Sigmoid colon (tissue), 4 donors: ENCODE results near the gene LRP11.

Experiments
- EP300 ChIP-seq, 4 donors: sonication (generic); formaldehyde crosslinking; IDR thresholded peaks; one replicate each; pipeline ENCODE4 v1.6.1; 2017; ENCODE audit warnings: antibody characterized with exemption in 4 of 4
- POLR2AphosphoS5 ChIP-seq, 4 donors: sonication (generic); formaldehyde crosslinking; IDR thresholded peaks; one replicate each; pipeline ENCODE4 v1.6.1; 2017; ENCODE audit warnings: antibody characterized with exemption in 4 of 4
- TF ChIP-seq, protein P1 (sequence below), 4 experiments: fragments of 450-650 bp in 3 of 4; fragments of 200-600 bp in 1 of 4; IDR thresholded peaks; one replicate each; pipeline ENCODE4 v1.5.1; 2016 to 2019; ENCODE audit warnings: antibody characterized with exemption in 4 of 4, mild to moderate bottlenecking in 3 of 4, moderate library complexity in 2 of 4

DNA sequence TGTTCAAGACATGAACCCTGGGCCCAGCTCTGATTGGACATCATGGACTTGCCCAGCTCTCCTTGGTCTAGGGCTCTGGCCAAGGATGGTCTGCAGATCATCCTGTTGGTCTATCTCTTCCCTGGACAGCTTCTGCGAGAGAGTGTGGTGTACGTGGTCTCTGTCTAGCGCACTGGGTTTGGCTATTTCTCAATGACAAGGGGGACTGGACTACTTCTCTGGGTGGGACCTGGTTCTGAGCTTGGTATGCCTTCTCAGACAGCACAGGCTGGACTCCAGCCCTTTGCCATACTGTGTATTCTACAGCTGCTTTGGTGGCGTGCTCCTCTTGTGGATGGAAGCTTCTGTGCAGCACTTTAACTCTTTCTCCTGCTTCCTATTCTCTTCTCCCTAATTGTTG, 42.2 kb upstream of the LRP11 start:
- TF ChIP-seq, protein P1, sequence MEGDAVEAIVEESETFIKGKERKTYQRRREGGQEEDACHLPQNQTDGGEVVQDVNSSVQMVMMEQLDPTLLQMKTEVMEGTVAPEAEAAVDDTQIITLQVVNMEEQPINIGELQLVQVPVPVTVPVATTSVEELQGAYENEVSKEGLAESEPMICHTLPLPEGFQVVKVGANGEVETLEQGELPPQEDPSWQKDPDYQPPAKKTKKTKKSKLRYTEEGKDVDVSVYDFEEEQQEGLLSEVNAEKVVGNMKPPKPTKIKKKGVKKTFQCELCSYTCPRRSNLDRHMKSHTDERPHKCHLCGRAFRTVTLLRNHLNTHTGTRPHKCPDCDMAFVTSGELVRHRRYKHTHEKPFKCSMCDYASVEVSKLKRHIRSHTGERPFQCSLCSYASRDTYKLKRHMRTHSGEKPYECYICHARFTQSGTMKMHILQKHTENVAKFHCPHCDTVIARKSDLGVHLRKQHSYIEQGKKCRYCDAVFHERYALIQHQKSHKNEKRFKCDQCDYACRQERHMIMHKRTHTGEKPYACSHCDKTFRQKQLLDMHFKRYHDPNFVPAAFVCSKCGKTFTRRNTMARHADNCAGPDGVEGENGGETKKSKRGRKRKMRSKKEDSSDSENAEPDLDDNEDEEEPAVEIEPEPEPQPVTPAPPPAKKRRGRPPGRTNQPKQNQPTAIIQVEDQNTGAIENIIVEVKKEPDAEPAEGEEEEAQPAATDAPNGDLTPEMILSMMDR (IDR thresholded peaks at IDR 0.05), result no peak
- TF ChIP-seq EP300 (IDR thresholded peaks at IDR 0.05) (no peak), POLR2AphosphoS5 (IDR thresholded peaks at IDR 0.05) (no peak)
